GM12892 (cell line): ENCODE data around the gene PDE3A.

ENCODE experiments used
- POLR2A ChIP-seq: IDR thresholded peaks from 2 replicates; pipeline ENCODE4 v1.6.1; 2011; ENCODE audit warnings: low read depth, low read length, control low read depth
- POLR2AphosphoS5 ChIP-seq: IDR thresholded peaks from 2 replicates; pipeline ENCODE4 v1.6.1; 2011; ENCODE audit warnings: low read depth, low read length, control low read depth
- TAF1 ChIP-seq: IDR thresholded peaks from 2 replicates; pipeline ENCODE4 v1.6.1; 2011; ENCODE audit warnings: low read depth, mild to moderate bottlenecking, control low read depth, low read length, borderline replicate concordance

DNA sequence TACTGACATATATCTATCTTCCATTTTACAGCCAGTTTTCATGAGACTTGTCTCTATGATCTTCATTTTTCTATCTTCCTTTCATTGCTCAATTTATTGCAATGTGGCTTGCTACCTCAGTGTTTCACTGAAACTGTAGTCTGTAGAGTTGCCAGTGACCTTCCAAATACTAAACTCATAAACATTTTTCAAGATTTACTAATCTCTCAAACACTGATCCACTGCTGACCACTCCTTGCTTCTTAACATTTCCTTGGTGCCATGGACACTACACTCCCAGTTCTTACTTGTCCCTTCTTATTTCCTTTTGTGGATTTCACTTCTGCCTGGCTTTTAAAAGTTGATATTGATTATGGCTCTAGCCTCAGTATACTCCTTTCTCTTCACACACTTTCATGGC, 231.4 kb downstream of the PDE3A start:
- no peak for TF ChIP-seq TAF1
- TF ChIP-seq POLR2A = no peak
- TF ChIP-seq POLR2AphosphoS5 = no peak
